SJSA1 (cell line): Measurements from ENCODE around the gene CORO6. TPM values are rescaled to one million over a fixed set of nuclear protein-coding genes. Genes with fewer than 3 reads are reported as not detected.

Experiments used
- DNase-seq, 2 experiments: peaks; one replicate each; pipeline ENCODE4 v3.0.0-alpha.2; 2015 to 2020; ENCODE audit warnings: low spot score in 2 of 2, low read depth in 1 of 2
- H3K27ac ChIP-seq: fragments of 250-450 bp; sonication (Bioruptor Pico); 2 replicates; pipeline ENCODE4 v1.5.1; 2020; ENCODE audit warnings: mild to moderate bottlenecking, moderate library complexity
- H3K27me3 ChIP-seq: fragments of 250-450 bp; sonication (Bioruptor Pico); replicated peaks from 2 replicates; pipeline ENCODE4 v1.5.1; 2020; ENCODE audit warnings: mild to moderate bottlenecking, moderate library complexity
- H3K36me3 ChIP-seq: fragments of 250-450 bp; sonication (Bioruptor Pico); 2 replicates; pipeline ENCODE4 v1.5.1; 2020; ENCODE audit warnings: mild to moderate bottlenecking
- H3K4me1 ChIP-seq: fragments of 250-450 bp; sonication (Bioruptor Pico); replicated peaks from 2 replicates; pipeline ENCODE4 v1.6.1; 2021; ENCODE audit warnings: mild to moderate bottlenecking
- H3K4me3 ChIP-seq: fragments of 250-450 bp; sonication (Bioruptor Pico); 2 replicates; pipeline ENCODE4 v1.5.1; 2020; ENCODE audit warnings: mild to moderate bottlenecking
- H3K9me3 ChIP-seq: fragments of 250-450 bp; sonication (Bioruptor Pico); replicated peaks from 2 replicates; pipeline ENCODE4 v1.5.1; 2020; ENCODE audit warnings: mild to moderate bottlenecking
- total RNA-seq: library from RNA; depleted of rRNA; stranded (reverse); fragments of >200 nt; shearing (Covaris generic); gene quantifications from 2 replicates; pipeline ENCODE4 v1.2.3, GENCODE V29; 2014

CORO6 gene
- total RNA-seq, 1 experiment from 2014 or later = 0.45 TPM

DNA sequence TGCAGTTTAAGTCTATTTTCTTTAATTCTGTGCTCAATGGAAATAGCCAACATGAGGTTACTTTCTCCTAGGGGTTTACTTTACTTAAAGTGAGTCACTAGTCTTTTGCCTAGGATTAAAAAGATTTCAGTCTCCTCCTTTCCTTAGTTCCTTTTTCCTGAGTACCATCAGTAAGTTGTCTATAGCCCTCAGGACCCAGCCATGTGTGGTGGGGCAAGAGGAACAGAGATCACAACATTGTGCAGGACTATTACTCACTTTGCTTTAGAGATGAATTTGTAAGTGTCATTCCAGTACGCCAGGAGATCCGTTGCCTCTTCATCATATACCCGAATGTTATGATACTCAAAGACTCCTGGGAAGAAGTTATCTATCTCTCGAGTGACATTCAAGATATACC, 27.7 kb upstream of the CORO6 start:
- Histone ChIP-seq H3K9me3 (no peaks in the 10 kb centered on the region), H3K4me3 (no peak overlapping the region), H3K27ac (no peak overlapping the region), H3K4me1 (no peaks in the 10 kb centered on the region), H3K27me3 (no peaks in the 10 kb centered on the region), H3K36me3 (peaks cover 25% of the 10 kb centered on the region; the same call in 1 of the 2 replicates)
- DNase-seq = no peak

DNA sequence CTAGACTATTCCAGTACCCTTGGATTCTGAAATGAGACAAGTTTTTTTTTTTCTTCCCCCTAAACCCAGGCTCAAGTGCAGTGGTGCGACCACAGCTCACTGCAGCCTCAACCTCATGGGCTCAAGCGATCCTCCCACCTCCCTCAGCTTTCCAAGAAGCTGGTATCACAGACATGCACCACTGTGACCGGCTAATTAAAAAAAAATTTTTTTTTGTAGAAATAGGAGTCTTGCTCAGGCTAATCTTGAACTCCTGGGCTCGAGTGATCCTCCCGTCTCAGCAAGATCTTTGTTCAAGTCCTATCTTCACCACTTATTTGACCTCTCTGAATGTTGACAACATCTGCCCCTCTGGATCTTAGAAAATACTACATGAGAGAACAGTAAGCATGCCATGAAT, 26.6 kb upstream of the CORO6 start:
- Histone ChIP-seq H3K36me3 (peaks cover 28% of the 10 kb centered on the region; the same call in 1 of the 2 replicates), H3K9me3 (no peaks in the 10 kb centered on the region), H3K27me3 (no peaks in the 10 kb centered on the region), H3K4me1 (no peaks in the 10 kb centered on the region), H3K27ac (no peak overlapping the region), H3K4me3 (no peak overlapping the region)
- DNase-seq = no peak

- Histone ChIP-seq H3K4me1 (peaks cover 6% of the 10 kb centered on the region), H3K27me3 (no peaks in the 10 kb centered on the region), H3K27ac (no peak overlapping the region), H3K9me3 (no peaks in the 10 kb centered on the region), H3K36me3 (peaks cover 26% of the 10 kb centered on the region; the same call in 1 of the 2 replicates), H3K4me3 (no peak overlapping the region)
- DNase-seq = no peak
Measured at GRCh38 chr17:29648005-29648404, 25.3 kb upstream of the CORO6 start.

GRCh38 chr17:29645515-29646051, 22.9 kb upstream of the CORO6 start:
- no peaks in the 10 kb centered on the region for H3K9me3 ChIP-seq
- no peaks in the 10 kb centered on the region for H3K27me3 ChIP-seq
- H3K36me3 ChIP-seq = peaks cover 23% of the 10 kb centered on the region; the same call in 1 of the 2 replicates
- H3K4me3 ChIP-seq = no peak overlapping the region
- DNase-seq = no peak
- no peak overlapping the region for H3K27ac ChIP-seq
- H3K4me1 ChIP-seq = peaks cover 16% of the 10 kb centered on the region

DNA sequence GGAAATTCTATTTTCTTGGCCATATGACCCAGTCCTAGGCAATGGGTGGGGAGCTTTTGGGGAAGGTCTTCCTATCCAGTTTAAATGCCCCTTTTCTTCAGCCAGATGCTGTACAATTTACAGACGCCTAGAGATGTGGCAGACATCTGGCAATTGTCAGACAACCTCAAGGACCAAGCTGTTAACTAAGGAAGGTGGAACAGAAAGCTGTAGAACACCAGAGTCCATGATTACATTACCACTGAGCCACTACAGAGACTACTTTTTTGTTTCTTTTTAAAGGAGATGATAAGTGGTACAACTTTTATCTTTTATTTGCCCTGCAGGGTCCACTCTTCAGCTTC, 21.1 kb upstream of the CORO6 start:
- no peak overlapping the region for H3K4me3 ChIP-seq
- DNase-seq = no peak
- peaks cover 21% of the 10 kb centered on the region; the same call in 1 of the 2 replicates for H3K36me3 ChIP-seq
- no peaks in the 10 kb centered on the region for H3K27me3 ChIP-seq
- H3K27ac ChIP-seq = no peak overlapping the region
- peaks cover 22% of the 10 kb centered on the region for H3K4me1 ChIP-seq
- no peaks in the 10 kb centered on the region for H3K9me3 ChIP-seq

DNA sequence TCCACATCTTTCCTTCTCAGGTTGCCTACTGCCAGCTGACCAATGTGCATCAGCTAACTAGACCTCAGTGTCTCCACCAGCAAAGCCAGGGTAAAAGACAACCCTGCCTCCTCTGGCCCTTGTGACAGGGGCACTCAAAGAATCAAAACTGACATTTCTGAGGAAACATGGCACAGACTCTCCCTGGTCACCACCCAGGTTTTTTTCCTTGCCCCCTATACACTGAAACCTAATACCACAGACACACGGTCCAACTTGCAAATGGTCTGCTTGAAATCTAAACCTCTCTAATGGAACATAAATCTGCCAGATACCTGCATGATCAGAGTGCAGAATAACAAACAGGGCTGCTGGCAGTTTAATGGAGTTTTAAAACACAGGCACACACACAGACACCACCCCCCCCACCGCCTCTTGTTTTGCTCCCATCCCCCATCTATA, 19.5 kb upstream of the CORO6 start:
- H3K27ac ChIP-seq = no peak overlapping the region

GRCh38 chr17:29640981-29641642, 18.4 kb upstream of the CORO6 start:
- no peak overlapping the region for H3K4me3 ChIP-seq
- no peak overlapping the region for H3K27ac ChIP-seq
- no peak for DNase-seq
- peaks cover 22% of the 10 kb centered on the region for H3K4me1 ChIP-seq
- H3K36me3 ChIP-seq = peaks cover 15% of the 10 kb centered on the region
- H3K9me3 ChIP-seq = no peaks in the 10 kb centered on the region
- H3K27me3 ChIP-seq = no peaks in the 10 kb centered on the region

More for the DNA sequence above, 19.5 kb upstream of the CORO6 start:
- H3K4me1 ChIP-seq = peaks cover 22% of the 10 kb centered on the region
- no peaks in the 10 kb centered on the region for H3K9me3 ChIP-seq
- no peak for DNase-seq
- no peak overlapping the region for H3K4me3 ChIP-seq
- H3K36me3 ChIP-seq = 0 out of 2 replicates have a peak, but pooled peaks cover 10% of the 10 kb centered on the region
- no peaks in the 10 kb centered on the region for H3K27me3 ChIP-seq

GRCh38 chr17:29640413-29640812, 17.7 kb upstream of the CORO6 start:
- Histone ChIP-seq H3K27me3 (no peaks in the 10 kb centered on the region), H3K27ac (no peak overlapping the region), H3K4me3 (no peak overlapping the region), H3K36me3 (peaks cover 17% of the 10 kb centered on the region), H3K4me1 (peaks cover 22% of the 10 kb centered on the region), H3K9me3 (no peaks in the 10 kb centered on the region)
- DNase-seq = no peak

GRCh38 chr17:29633886-29634285, 11.2 kb upstream of the CORO6 start:
- Histone ChIP-seq H3K36me3 (peaks cover 60% of the 10 kb centered on the region), H3K9me3 (no peaks in the 10 kb centered on the region), H3K4me1 (no peaks in the 10 kb centered on the region), H3K4me3 (no peak overlapping the region), H3K27me3 (no peaks in the 10 kb centered on the region), H3K27ac (no peak overlapping the region)
- DNase-seq = no peak

DNA sequence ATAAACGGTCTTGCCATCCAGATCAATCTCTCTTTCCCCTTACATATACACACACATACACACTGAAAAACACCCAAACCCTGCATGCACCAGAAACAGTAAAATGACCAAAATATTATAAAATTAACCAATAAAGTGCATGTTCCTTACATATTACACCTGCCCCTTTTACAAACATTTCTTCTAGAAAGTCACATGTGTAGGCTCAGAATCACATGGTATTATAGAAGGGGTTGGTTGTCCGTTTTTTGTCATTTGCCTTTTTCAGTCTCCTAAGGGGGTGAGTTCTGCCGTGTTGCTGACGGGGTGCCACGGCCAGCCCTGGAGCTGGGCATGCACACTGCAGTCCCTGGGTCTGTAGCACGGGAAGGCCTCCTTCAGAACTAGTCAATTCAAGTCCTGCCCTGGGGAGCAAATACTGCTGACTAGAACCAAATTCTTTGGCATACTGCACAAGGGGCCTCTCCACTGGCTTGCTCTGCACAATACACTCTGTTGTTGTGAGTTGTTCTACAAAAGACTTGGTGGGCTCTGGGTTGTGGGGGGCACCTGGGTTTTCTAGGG, 8.0 kb upstream of the CORO6 start:
- no peak for DNase-seq
- no peaks in the 10 kb centered on the region for H3K27me3 ChIP-seq
- no peaks in the 10 kb centered on the region for H3K9me3 ChIP-seq
- H3K4me3 ChIP-seq = no peak overlapping the region
- H3K4me1 ChIP-seq = no peaks in the 10 kb centered on the region
- H3K36me3 ChIP-seq = peaks cover 47% of the 10 kb centered on the region
- H3K27ac ChIP-seq = no peak overlapping the region

- H3K36me3 ChIP-seq = peaks cover 43% of the 10 kb centered on the region
- no peak overlapping the region for H3K4me3 ChIP-seq
- H3K27ac ChIP-seq = no peak overlapping the region
- H3K9me3 ChIP-seq = no peaks in the 10 kb centered on the region
- H3K4me1 ChIP-seq = no peaks in the 10 kb centered on the region
- H3K27me3 ChIP-seq = no peaks in the 10 kb centered on the region
- DNase-seq = no peak
Measured at GRCh38 chr17:29629839-29630238, 7.1 kb upstream of the CORO6 start.

- no peaks in the 10 kb centered on the region for H3K27me3 ChIP-seq
- H3K4me1 ChIP-seq = no peaks in the 10 kb centered on the region
- no peak for DNase-seq
- peaks cover 35% of the 10 kb centered on the region for H3K36me3 ChIP-seq
- H3K27ac ChIP-seq = no peak overlapping the region
- no peaks in the 10 kb centered on the region for H3K9me3 ChIP-seq
- no peak overlapping the region for H3K4me3 ChIP-seq
Measured at GRCh38 chr17:29628644-29629043, 5.9 kb upstream of the CORO6 start.

DNA sequence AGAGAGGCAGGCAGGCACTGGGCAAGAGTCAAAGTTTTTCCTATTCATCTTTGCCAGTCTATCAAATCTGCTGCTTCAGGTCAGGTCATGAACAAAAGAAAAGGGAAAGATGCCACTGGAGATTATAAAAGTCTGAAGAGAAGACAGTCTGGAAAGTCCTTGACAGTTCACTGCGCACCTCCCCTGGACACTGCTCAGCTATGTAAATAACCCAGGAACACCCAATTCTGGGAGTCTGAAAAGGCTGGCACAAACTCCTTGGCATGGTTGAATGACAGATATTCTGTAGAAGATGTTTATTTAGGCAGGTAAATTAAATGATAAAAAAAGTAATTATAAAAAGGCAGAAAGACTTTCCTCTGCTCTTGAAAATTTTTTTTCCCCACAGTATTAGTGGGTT, 5.2 kb upstream of the CORO6 start:
- DNase-seq = no peak
- H3K36me3 ChIP-seq = peaks cover 32% of the 10 kb centered on the region
- peaks cover 2% of the 10 kb centered on the region for H3K4me1 ChIP-seq
- no peaks in the 10 kb centered on the region for H3K27me3 ChIP-seq
- peaks cover under 1% of the 10 kb centered on the region; the same call in 1 of the 2 replicates for H3K9me3 ChIP-seq
- no peak overlapping the region for H3K4me3 ChIP-seq
- H3K27ac ChIP-seq = no peak overlapping the region

GRCh38 chr17:29625037-29625750, 2.5 kb upstream of the CORO6 start:
- Histone ChIP-seq H3K9me3 (peaks cover 3% of the 10 kb centered on the region; the same call in 1 of the 2 replicates), H3K27me3 (no peaks in the 10 kb centered on the region), H3K27ac (no peak overlapping the region), H3K4me3 (no peak overlapping the region), H3K4me1 (peaks cover 16% of the 10 kb centered on the region), H3K36me3 (peaks cover 7% of the 10 kb centered on the region)
- no peak for DNase-seq
